ENCODE measurements around the gene CCDC18.
"Not testable (repeated sequence)": the region's sequence is repeated elsewhere in the genome, so short reads cannot be mapped to it uniquely, and the experiment has no call there.

Gene CCDC18

GRCh38 chr1:93239863-93240262, 59.3 kb downstream of the CCDC18 start:
- no peak for FAIRE-seq

- FAIRE-seq: not testable (repeated sequence)
Measured at GRCh38 chr1:93243233-93243632, 62.7 kb downstream of the CCDC18 start.

GRCh38 chr1:93244298-93245069, 64.0 kb downstream of the CCDC18 start:
- FAIRE-seq: no peak

- no peak for FAIRE-seq
Measured at GRCh38 chr1:93251966-93252365, 71.4 kb downstream of the CCDC18 start.

- no peak for FAIRE-seq
Measured at GRCh38 chr1:93252598-93252997, 72.1 kb downstream of the CCDC18 start.

- no peak for FAIRE-seq
Measured at GRCh38 chr1:93253516-93253915, 73.0 kb downstream of the CCDC18 start.

- FAIRE-seq: no peak
Measured at GRCh38 chr1:93255222-93256079, 74.9 kb downstream of the CCDC18 start.

GRCh38 chr1:93256433-93256832, 75.9 kb downstream of the CCDC18 start:
- FAIRE-seq: no peak

GRCh38 chr1:93257889-93258288, 77.4 kb downstream of the CCDC18 start:
- peak; percentile 85 for FAIRE-seq

- not testable (repeated sequence) for FAIRE-seq
Measured at GRCh38 chr1:93260726-93261125, 80.2 kb downstream of the CCDC18 start.

- no peak for FAIRE-seq
Measured at GRCh38 chr1:93262645-93263044, 82.1 kb downstream of the CCDC18 start.

- FAIRE-seq: not testable (repeated sequence)
Measured at GRCh38 chr1:93268888-93269287, 88.4 kb downstream of the CCDC18 start.

GRCh38 chr1:93275262-93275633, 94.7 kb downstream of the CCDC18 start:
- FAIRE-seq: not testable (repeated sequence)

- no peak for FAIRE-seq
Measured at GRCh38 chr1:93275634-93276295, 95.2 kb downstream of the CCDC18 start.

- not testable (repeated sequence) for FAIRE-seq
Measured at GRCh38 chr1:93277530-93277929, 97.0 kb downstream of the CCDC18 start.

- no peak for FAIRE-seq
Measured at GRCh38 chr1:93283496-93283895, 103.0 kb downstream of the CCDC18 start.

- FAIRE-seq: no peak
Measured at GRCh38 chr1:93288558-93288957, 108.0 kb downstream of the CCDC18 start.

- no peak for FAIRE-seq
Measured at GRCh38 chr1:93296555-93297154, 116.1 kb downstream of the CCDC18 start.

- FAIRE-seq: no peak
Measured at GRCh38 chr1:93301131-93301530, 120.6 kb downstream of the CCDC18 start.

GRCh38 chr1:93302078-93302477, 121.6 kb downstream of the CCDC18 start:
- no peak for FAIRE-seq

- peak; percentile 76 for FAIRE-seq
Measured at GRCh38 chr1:93304716-93305138, 124.2 kb downstream of the CCDC18 start.

GRCh38 chr1:93306920-93307319, 126.4 kb downstream of the CCDC18 start:
- no peak for FAIRE-seq

GRCh38 chr1:93313026-93313425, 132.5 kb downstream of the CCDC18 start:
- FAIRE-seq: no peak

Measured in colon (tissue), 2 donors.